ENCODE measurements around the gene PROS1. TPM values are rescaled to one million over a fixed set of nuclear protein-coding genes. Genes with fewer than 3 reads are reported as not detected.

The PROS1 gene
- total RNA-seq, 4 donors from 2014 or later, result 20.0 to 84.4 (median 39.9) TPM

- 89 to 94% methylated on average over 3 of the region's 3 CpGs for WGBS, 2 donors
- H3K27ac ChIP-seq, result no peak overlapping the region
Observed at GRCh38 chr3:94001827-94002495, 28.3 kb upstream of the PROS1 start.

GRCh38 chr3:94001191-94001590 is 27.5 kb upstream of the PROS1 start:
- H3K36me3 ChIP-seq, result no peaks in the 10 kb centered on the region
- H3K9me3 ChIP-seq, result no peaks in the 10 kb centered on the region
- 84 to 91% methylated on average over 1 of the region's 1 CpG for WGBS, 2 donors
- no peak overlapping the region for H3K4me3 ChIP-seq (replicated peaks in 1 of 3)
- H3K27ac ChIP-seq, result no peak overlapping the region
- no peaks in the 10 kb centered on the region for H3K27me3 ChIP-seq
- intact Hi-C loops (cut with DNase I), result loop anchor here (10.0 kb wide), 1 partner anchor 64 kb away; the partner anchor contains the start of genes DHFR2 and NSUN3
- no peaks in the 10 kb centered on the region for H3K4me1 ChIP-seq
- no peak for DNase-seq
- TF ChIP-seq CTCF (IDR thresholded peaks at IDR 0.05), result no peak
- TF ChIP-seq POLR2A (IDR thresholded peaks at IDR 0.05), result no peak

More at GRCh38 chr3:94001827-94002495, 28.3 kb upstream of the PROS1 start:
- H3K4me3 ChIP-seq (replicated peaks in 1 of 3), result no peak overlapping the region
- TF ChIP-seq CTCF (IDR thresholded peaks at IDR 0.05) (no peak), POLR2A (IDR thresholded peaks at IDR 0.05) (no peak)
- H3K36me3 ChIP-seq, result no peaks in the 10 kb centered on the region
- H3K27me3 ChIP-seq, result no peaks in the 10 kb centered on the region
- H3K9me3 ChIP-seq, result no peaks in the 10 kb centered on the region
- DNase-seq, result no peak
- no peaks in the 10 kb centered on the region for H3K4me1 ChIP-seq
- intact Hi-C loops (cut with DNase I), result loop anchor here (10.0 kb wide), 1 partner anchor 63 kb away; the partner anchor contains the start of genes DHFR2 and NSUN3

GRCh38 chr3:93994056-93994455 is 20.4 kb upstream of the PROS1 start:
- no peak for DNase-seq
- no peak overlapping the region for H3K4me3 ChIP-seq (replicated peaks in 1 of 3)
- H3K9me3 ChIP-seq, result no peaks in the 10 kb centered on the region
- no peak for TF ChIP-seq POLR2A (IDR thresholded peaks at IDR 0.05)
- TF ChIP-seq CTCF (IDR thresholded peaks at IDR 0.05), result no peak
- no peaks in the 10 kb centered on the region for H3K27me3 ChIP-seq
- intact Hi-C loops (cut with DNase I), result no loop called here
- no peaks in the 10 kb centered on the region for H3K36me3 ChIP-seq
- no peak overlapping the region for H3K27ac ChIP-seq
- 89 to 92% methylated on average over 3 of the region's 3 CpGs for WGBS, 2 donors
- peaks cover 8 to 10% of the 10 kb centered on the region in 2 donors for H3K4me1 ChIP-seq

- DNase-seq, result no peak
- 84 to 87% methylated on average over 3 of the region's 3 CpGs for WGBS, 2 donors
- no peak overlapping the region for H3K4me3 ChIP-seq (replicated peaks in 1 of 3)
- H3K27ac ChIP-seq, result no peak overlapping the region
- TF ChIP-seq POLR2A (IDR thresholded peaks at IDR 0.05), result no peak
- no peak for TF ChIP-seq CTCF (IDR thresholded peaks at IDR 0.05)
- no peaks in the 10 kb centered on the region for H3K27me3 ChIP-seq
- intact Hi-C loops (cut with DNase I), result no loop called here
- H3K36me3 ChIP-seq, result no peaks in the 10 kb centered on the region
- H3K9me3 ChIP-seq, result no peaks in the 10 kb centered on the region
- peaks cover 21 to 24% of the 10 kb centered on the region in 2 donors for H3K4me1 ChIP-seq
Observed at GRCh38 chr3:93992207-93992606, 18.5 kb upstream of the PROS1 start.

GRCh38 chr3:93991631-93992030 is 17.9 kb upstream of the PROS1 start:
- Histone ChIP-seq H3K4me3 (replicated peaks in 1 of 3) (no peak overlapping the region), H3K27me3 (no peaks in the 10 kb centered on the region), H3K9me3 (no peaks in the 10 kb centered on the region), H3K36me3 (no peaks in the 10 kb centered on the region), H3K4me1 (peaks cover 21 to 24% of the 10 kb centered on the region in 2 donors), H3K27ac (no peak overlapping the region)
- DNase-seq, result no peak
- TF ChIP-seq CTCF (IDR thresholded peaks at IDR 0.05), result no peak
- no peak for TF ChIP-seq POLR2A (IDR thresholded peaks at IDR 0.05)
- intact Hi-C loops (cut with DNase I), result no loop called here
- WGBS, 2 donors, result 39 to 51% methylated on average over 2 of the region's 2 CpGs
